Measurements from ENCODE around the gene EPB41L1.

The EPB41L1 gene

GRCh38 chr20:36149012-36149411 lies 5.5 kb upstream of the EPB41L1 start:
- no peak overlapping the region for H3K27ac ChIP-seq
- TF ChIP-seq CTCF (IDR thresholded peaks at IDR 0.05) (no peak), ZFX (IDR thresholded peaks at IDR 0.05; ENCODE audit: borderline replicate concordance) (no peak)

GRCh38 chr20:36149469-36149868 lies 5.1 kb upstream of the EPB41L1 start:
- TF ChIP-seq CTCF (IDR thresholded peaks at IDR 0.05) (no peak), ZFX (IDR thresholded peaks at IDR 0.05; ENCODE audit: borderline replicate concordance) (no peak)
- no peak overlapping the region for H3K27ac ChIP-seq

DNA sequence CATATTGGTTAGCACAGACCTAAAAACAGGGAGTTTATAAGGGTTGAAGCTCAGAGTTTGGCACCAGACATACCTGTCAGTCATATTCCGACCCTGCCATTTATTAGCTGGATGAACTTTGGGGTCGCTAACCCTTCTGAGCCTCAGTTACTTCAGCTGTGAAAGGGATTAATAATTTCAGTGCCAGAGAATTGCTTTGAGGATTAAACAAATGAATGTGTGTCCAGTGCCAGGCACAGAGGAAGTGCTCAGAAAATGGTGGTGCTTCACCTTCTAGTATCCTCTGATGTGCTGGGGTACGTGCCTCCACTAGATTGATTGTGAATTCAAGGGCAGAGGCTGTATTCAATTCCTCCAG lies 4.1 kb upstream of the EPB41L1 start:
- no peak for TF ChIP-seq ZFX (IDR thresholded peaks at IDR 0.05; ENCODE audit: borderline replicate concordance)
- no peak for TF ChIP-seq CTCF (IDR thresholded peaks at IDR 0.05)

GRCh38 chr20:36150847-36151539 lies 3.5 kb upstream of the EPB41L1 start:
- no peak for TF ChIP-seq ZFX (IDR thresholded peaks at IDR 0.05; ENCODE audit: borderline replicate concordance)
- TF ChIP-seq CTCF (IDR thresholded peaks at IDR 0.05): no peak
- H3K27ac ChIP-seq: no peak overlapping the region

More for the DNA sequence above, 4.1 kb upstream of the EPB41L1 start:
- no peak overlapping the region for H3K27ac ChIP-seq

- no peak overlapping the region for H3K27ac ChIP-seq
- TF ChIP-seq CTCF (IDR thresholded peaks at IDR 0.05) (no peak), ZFX (IDR thresholded peaks at IDR 0.05; ENCODE audit: borderline replicate concordance) (no peak)
Measured at GRCh38 chr20:36152261-36152660, 2.3 kb upstream of the EPB41L1 start.

DNA sequence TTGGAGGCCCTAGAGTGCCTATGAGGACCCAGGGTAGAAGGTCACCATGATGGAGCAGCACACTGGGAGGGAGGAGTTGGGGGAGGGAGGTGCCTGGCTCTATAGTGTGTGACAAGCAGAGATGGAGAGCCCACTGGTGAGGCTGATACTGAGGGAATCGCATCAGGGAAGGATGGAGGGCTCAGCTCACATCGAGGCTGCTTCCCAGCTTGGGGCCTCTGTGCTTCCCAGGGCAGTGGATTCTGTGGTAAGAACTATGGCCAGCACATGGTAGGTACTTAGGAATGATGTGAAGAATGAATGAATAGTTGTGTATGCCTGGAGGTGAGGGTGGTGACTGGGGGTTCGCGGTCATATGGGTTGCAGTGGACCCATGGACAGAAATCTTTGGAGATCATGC lies 1.3 kb upstream of the EPB41L1 start:
- no peak overlapping the region for H3K27ac ChIP-seq
- no peak for TF ChIP-seq ZFX (IDR thresholded peaks at IDR 0.05; ENCODE audit: borderline replicate concordance)
- no peak for TF ChIP-seq CTCF (IDR thresholded peaks at IDR 0.05)

DNA sequence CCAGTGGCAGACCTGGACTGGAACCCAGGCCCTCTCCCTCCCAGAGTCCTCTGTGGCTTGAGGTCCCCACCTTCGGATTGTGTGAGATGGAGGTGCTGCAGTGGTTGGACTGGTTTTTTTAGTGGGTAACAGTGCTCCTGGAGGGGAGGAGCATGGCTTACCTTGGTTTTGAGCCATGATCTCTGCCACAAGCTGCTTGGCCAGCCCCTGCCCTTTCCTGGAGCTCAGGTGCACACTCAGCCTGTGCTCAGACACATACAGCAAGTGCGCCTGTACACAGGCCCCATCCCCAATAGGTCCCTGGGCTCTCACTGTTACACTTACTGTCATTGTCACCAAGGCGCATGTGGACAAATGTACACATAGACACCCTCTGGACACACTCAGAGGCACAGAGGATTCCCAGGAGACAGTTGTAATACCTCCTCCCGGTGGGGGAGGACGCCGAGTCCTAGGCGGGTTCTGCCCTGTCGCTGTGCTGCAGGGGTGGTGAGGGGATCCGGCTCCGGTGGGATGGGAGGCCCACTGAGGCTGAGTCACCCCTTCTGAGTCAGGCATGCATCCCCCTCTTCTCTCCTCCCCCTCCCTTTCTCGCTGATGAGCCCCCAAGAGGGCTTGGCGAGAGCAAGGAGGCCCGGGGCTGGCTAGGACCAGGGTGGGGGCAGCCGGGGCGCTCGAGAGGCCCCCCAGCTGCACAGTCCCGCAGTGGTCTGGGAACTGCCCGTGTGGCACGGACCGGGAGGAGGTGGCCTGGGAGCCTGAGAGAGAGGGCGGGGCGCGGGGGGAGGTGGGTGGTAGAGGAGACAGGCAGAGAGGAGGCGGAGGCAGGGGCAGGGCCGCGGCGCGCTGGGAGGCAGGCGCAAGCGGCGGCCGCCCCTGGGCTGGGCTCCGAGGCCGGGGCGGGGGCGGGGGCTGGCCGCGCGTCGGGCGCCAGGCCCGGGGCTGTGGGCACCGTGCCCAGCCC lies 522 bp upstream of the EPB41L1 start:
- H3K27ac ChIP-seq: peak overlapping the region; percentile 35
- TF ChIP-seq CTCF (IDR thresholded peaks at IDR 0.05) (no peak), ZFX (IDR thresholded peaks at IDR 0.05; ENCODE audit: borderline replicate concordance) (no peak)
